Fibroblast of skin of back (primary cell): Measurements from ENCODE around the gene TAOK3. TPM values are rescaled to one million over a fixed set of nuclear protein-coding genes. Genes with fewer than 3 reads are reported as not detected.
"Not testable (repeated sequence)": the region's sequence is repeated elsewhere in the genome, so short reads cannot be mapped to it uniquely, and the experiment has no call there.

Experiments used
- DNase-seq: peaks from one replicate; pipeline ENCODE4 v3.0.0-alpha.2; 2013
- polyA plus RNA-seq, 2 experiments: library from polyadenylated mRNA; unstranded; fragments of 120-200 nt; gene quantifications; one replicate each; pipeline ENCODE4 v1.2.1, GENCODE V29; 2013; ENCODE audit not compliant: insufficient read length in 2 of 2

Gene TAOK3
- polyA plus RNA-seq (2013, experiment 1 of 2; ENCODE audit: insufficient read length), result 15.2 TPM
- polyA plus RNA-seq (2013, experiment 2 of 2; ENCODE audit: insufficient read length), result 14.1 TPM

DNA sequence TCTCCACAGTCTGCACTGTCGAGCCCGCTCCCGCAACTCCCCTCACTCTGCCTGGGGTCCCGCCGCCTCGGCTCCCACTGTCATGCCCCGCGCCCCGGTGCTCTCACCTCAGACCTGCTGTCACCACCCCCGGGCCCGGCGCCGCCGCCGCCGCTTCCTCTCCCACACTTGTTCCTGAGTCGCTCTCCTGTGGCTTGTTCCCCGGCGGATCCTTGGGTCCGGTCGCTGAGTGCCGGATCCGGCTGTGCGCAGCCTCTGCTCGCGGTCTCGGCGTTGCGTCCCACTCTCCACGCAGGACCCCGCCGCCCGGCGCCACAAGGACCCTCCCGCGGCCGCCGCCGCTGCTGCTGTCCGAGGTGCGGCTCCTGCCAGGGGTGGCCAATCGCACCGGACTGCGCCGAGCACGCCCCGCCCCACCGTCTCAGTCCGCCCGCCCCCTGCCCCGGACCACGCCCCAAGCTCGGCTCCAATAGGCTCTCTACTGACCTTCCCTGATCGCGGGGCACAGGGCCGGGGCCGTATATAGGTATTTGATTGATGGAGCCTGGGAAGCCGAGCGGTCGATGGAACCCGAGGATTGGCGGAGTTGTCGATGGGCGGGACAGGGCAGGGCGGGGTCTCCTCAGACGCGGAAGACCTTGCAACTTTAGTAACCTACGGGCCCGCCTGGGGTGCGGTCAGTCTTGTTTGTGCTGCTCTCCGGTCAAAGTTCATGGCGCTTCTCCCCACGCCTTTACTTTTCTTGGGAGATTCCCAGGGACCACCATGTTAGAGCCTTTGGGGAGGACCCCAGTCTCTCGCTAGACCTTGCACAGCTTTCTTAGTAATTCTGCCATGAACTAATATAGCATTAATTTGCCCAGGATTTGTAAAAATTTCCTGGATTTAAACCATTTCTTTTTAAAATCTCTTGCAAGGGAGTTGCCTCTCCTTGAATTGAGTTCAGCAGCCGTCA is at the start of gene TAOK3:
Gene TAOK3 (minus strand): TSS at position 367 of the 955 bp plus-strand sequence. CDS start 117,340 bp downstream, outside the sequence.
- peak; percentile 99 for DNase-seq

DNA sequence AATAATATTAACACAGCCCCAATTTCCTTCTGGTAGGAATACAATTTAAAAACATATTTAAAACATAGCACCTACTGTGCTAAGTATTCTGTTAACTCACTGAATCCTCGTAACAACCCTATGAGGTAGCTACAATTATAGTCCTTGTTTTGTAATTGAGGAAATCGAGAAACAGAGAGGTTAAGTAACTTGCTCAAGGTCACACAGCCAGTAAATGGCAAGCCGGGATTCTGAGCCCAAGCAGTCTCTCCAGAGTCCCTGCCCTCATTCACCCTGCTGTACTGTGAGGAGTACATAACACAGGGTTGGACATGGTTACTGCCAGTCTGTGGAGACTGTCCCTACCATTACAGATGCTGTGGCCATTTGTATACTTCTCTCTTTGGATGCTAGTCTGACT is 48.0 kb upstream of the TAOK3 start:
- DNase-seq, result no peak

DNA sequence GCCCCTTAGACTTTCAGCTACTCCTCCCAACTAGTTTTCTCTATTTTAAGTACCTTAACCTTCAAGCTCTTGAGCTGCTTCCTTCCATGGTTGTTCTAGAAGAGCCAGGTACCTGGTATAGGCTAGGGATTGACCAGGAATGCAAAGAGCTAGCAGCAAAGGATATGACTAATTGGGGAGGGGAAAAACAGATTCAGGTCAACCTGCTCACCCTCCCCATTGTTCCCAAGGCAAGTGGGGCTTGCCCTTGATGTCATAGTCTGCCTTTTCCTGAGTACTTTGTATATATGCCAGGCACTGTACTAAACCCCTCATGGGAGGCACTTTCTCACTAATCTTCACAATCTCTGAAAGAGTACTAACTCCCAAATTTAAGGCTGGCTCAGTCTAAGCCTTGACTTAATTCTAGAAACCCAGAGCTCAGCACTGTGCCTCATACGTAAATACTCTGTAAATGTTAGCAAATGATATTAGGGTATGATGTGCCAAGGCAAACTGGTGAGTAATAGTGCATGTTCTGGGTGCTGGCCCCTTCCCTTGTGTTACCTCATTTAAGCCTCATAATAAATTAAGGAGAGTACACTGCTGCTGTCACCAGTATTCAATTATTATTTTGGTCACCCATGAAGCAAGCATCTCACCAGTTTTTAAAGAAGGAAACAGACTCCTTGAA is 45.8 kb upstream of the TAOK3 start:
- DNase-seq, result no peak

DNA sequence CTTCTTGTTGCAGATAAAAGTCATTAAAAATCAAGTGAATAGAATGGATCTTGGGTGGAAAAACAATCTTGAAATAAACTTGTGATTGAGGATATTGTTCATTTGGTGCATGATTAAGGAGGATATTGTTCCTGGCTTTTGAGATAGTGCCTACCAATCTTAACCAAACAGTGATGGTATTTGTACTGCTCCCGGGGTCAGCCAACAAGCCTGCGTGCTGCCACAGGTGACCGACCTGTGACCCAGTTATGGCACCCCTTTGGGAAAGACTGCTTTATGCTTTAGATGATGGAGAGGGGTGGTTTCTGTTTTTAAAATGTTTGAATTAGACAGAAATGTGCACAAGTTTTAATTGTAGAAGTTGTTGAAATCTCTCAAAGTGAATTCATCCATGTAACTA is 45.2 kb upstream of the TAOK3 start:
- DNase-seq, result no peak

DNA sequence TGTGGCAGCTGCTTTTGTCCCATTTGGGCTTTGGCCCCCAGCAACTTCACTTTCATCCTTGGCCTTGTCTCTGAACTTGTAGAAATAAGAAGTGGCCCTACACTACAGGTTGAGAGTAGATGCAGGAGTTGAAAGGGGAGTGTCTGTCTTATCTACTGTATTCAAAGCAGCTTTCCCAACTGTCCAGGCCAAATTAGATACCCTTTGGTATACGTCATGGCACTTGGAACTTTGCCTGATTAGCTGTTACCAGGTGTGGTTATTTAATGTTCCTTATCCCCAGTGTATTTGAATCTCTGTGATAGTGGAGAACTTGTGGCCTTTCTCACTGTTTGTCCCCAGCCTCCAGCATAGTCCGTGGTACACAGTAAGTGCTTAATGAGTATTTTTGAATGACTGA is 37.1 kb upstream of the TAOK3 start:
- DNase-seq, result no peak

DNA sequence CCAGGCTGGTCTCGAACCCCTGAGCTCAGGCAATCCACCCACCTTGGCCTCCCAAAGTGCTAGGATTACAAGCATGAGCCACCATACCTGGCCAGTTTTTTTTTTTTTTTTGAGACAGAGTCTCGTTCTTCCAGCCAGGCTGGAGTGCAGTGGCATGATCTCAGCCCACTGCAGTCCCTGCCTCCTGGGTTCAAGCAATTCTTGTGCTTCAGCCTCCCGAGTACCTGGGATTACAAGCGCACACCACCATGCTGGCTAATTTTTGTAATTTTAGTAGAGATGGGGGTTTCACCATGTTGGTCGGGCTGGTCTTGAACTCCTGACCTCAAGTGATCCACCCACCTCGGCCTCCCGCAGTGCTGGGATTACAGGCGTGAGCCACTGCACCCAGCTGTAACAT is 35.5 kb upstream of the TAOK3 start:
- DNase-seq, result not testable (repeated sequence)

DNA sequence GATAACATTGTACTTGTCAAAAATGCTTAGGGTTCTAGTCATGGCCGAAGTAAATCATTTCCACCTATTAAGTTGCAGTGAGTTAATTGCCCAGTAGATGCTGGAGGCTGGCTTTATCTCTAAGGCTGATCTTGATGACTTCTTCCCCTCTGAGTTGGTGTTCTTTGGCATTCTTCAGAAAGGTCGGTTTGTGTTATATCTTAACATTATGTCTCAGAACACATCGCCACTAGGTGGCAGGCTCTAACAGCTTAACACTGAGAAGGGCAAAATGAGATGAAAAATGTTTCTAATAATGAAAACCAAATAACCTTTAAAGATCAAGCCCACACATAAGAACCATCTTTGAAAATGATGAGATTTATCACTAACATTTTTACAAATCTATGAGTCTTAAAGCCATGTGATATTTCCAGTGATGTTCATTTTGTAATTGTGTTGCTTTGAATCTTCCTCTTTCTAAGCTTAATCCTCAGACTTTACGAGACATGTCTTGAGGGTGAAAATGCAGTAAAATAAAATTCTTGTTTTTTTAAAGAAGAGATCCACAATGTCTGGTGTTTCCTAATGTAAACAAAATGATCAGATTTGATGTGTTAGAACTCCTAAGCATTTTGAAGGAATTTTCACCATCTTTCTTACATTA is 32.3 kb upstream of the TAOK3 start:
- peak; percentile 60 for DNase-seq

- DNase-seq, result peak; percentile 74
These were observed 29.5 kb upstream of the TAOK3 start for GRCh38 chr12:118402251-118402650.

DNA sequence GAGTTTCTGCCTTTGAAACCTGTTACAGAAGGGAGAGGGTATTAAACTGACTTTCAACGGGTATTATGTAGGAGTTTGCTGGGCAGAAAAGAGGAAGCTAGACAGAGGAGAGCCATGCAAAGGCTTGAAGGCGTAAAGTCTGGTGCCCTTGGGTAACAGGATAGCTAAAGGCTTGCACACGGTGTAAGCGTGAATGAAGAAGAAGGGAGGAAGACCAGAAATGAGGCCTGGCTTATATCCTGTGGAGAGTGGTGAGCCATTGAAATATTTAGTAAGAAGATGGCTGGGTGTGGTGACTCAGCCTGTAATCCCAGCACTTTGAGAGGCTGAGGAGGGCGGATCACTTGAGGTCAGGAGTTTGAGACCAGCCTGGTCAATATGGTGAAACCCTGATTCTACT is 26.2 kb upstream of the TAOK3 start:
- DNase-seq, result no peak

- no peak for DNase-seq
These were observed 25.8 kb upstream of the TAOK3 start for GRCh38 chr12:118398524-118398923.

DNA sequence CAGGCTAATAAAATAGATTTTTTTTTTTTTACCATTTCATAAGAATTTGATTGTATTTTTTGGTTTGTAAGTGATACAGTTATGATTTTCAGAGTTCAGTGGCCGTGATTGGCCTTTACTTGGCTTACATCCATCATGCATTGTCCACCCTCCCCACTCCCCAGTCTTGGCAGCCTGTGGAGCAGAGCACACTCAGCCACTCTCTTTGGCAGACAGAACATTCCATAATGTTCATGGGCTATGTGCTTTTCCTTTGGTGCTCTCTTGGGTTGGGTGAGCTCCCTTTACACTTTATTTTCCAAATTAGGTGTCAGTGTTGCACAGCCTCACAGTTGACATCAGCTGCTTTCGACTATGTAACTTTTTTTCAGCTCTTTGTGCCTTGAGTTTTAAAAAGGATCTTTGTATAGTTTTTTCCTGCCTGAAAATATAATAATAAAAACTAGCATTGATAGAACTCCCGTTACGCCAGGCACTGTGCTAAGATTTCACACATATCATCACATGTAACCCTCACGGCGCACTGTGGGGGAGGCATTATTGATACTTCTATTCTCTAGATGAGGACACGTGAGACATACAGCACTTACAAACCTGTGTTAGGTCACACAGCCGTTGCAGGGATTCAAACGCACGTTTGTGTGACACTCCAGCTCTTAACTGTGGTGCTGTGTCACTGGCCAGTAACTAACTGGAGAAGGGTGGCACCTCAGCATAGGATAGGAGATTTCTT is 25.2 kb upstream of the TAOK3 start:
- DNase-seq, result no peak

GRCh38 chr12:118391836-118392235 is 19.1 kb upstream of the TAOK3 start:
- no peak for DNase-seq

DNA sequence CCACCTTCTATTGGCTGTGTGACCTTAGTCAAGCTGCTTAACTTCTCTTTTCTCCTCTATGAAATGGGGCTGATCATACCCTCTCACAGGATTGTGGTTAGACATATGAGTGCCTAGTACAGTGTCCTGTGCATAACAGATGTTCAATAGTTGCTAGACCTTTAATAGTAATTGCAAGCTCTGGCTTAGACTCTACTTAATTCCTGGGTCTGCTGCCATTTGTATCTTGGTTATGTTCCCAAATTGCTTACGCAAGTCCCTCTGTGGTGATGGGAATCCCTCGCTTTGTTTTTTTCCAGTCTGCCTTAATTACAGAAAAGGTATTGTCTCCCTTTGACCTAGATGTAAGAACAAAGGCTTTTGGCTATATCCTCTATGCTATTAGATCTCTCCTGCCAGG is 18.7 kb upstream of the TAOK3 start:
- DNase-seq, result no peak

- peak; percentile 48 for DNase-seq
These were observed 5.3 kb upstream of the TAOK3 start for GRCh38 chr12:118377884-118378470.

- DNase-seq, result no peak
These were observed 4.5 kb upstream of the TAOK3 start for GRCh38 chr12:118377021-118377883.

GRCh38 chr12:118376089-118377020 is 3.6 kb upstream of the TAOK3 start, which contains the start of gene SUDS3:
Gene SUDS3, plus strand, starts transcription at chr12:118376555. Its CDS starts 137 bp downstream, at chr12:118376692.
- DNase-seq, result peak; percentile 67

- no peak for DNase-seq
These were observed 2.6 kb upstream of the TAOK3 start for GRCh38 chr12:118375348-118375747.

- no peak for DNase-seq
These were observed 2.2 kb upstream of the TAOK3 start for GRCh38 chr12:118374909-118375308.

- no peak for DNase-seq
These were observed 1.5 kb upstream of the TAOK3 start for GRCh38 chr12:118374126-118374725.
